OCI-LY7 (cell line): Measurements from ENCODE around the gene GCSAM.

Experiments used
- CTCF ChIP-seq: fragments of 200-600 bp; sonication (generic); conservative IDR thresholded peaks from 2 replicates; pipeline ENCODE4 v1.5.1; 2014; ENCODE audit warnings: mild to moderate bottlenecking, antibody characterized with exemption, low read length, moderate library complexity, mixed read lengths
- EZH2phosphoT487 ChIP-seq: fragments of 200-600 bp; sonication (generic); IDR thresholded peaks from 2 replicates; pipeline ENCODE4 v1.6.1; 2018; ENCODE audit warnings: low read depth, borderline replicate concordance, mild to moderate bottlenecking, mixed run types, antibody characterized with exemption, low read length, moderate library complexity, mixed read lengths

- TF ChIP-seq EZH2phosphoT487 (no peak), CTCF (no peak)
These were observed 42.0 kb upstream of the GCSAM start for GRCh38 chr3:112175037-112175436.
